ENCODE measurements around the gene SLC23A2.

SLC23A2 gene

GRCh38 chr20:4989570-4989969 lies 11.7 kb downstream of the SLC23A2 start:
- TF ChIP-seq, protein P1, sequence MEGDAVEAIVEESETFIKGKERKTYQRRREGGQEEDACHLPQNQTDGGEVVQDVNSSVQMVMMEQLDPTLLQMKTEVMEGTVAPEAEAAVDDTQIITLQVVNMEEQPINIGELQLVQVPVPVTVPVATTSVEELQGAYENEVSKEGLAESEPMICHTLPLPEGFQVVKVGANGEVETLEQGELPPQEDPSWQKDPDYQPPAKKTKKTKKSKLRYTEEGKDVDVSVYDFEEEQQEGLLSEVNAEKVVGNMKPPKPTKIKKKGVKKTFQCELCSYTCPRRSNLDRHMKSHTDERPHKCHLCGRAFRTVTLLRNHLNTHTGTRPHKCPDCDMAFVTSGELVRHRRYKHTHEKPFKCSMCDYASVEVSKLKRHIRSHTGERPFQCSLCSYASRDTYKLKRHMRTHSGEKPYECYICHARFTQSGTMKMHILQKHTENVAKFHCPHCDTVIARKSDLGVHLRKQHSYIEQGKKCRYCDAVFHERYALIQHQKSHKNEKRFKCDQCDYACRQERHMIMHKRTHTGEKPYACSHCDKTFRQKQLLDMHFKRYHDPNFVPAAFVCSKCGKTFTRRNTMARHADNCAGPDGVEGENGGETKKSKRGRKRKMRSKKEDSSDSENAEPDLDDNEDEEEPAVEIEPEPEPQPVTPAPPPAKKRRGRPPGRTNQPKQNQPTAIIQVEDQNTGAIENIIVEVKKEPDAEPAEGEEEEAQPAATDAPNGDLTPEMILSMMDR (IDR thresholded peaks at IDR 0.05; ENCODE audit: unreplicated experiment in 3 of 3): no peak
- no peak overlapping the region for H3K4me3 Mint-ChIP-seq
- H3K36me3 Mint-ChIP-seq (ENCODE audit: low read depth): no peaks in the 10 kb centered on the region
- H3K27me3 Mint-ChIP-seq (ENCODE audit: low read depth): no peaks in the 10 kb centered on the region
- no peaks in the 10 kb centered on the region for H3K9me3 Mint-ChIP-seq
- no peak overlapping the region for H3K27ac Mint-ChIP-seq
- peaks cover 8% of the 10 kb centered on the region for H3K4me1 Mint-ChIP-seq

DNA sequence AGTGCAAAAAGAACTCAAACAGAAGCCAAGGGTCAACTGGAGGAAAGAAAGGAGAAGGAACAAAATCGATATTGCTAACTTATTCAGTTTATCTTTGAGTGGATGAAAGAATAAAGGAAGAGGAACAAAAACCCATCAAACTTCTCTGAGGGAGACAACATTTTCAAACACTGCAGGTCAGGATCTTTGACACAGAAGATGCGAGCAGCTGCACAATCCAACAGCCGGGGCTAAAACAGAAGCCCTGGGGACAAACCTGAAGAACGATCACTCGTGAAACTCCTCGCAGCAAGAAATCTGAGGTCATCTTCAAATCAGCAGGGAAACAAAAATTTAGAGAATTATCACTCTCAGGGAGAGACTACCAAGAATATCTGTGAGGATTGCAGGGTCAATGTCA lies 14.2 kb downstream of the SLC23A2 start:
- H3K4me3 Mint-ChIP-seq: no peak overlapping the region
- no peaks in the 10 kb centered on the region for H3K27me3 Mint-ChIP-seq (ENCODE audit: low read depth)
- no peaks in the 10 kb centered on the region for H3K9me3 Mint-ChIP-seq
- H3K36me3 Mint-ChIP-seq (ENCODE audit: low read depth): no peaks in the 10 kb centered on the region
- TF ChIP-seq, protein P1 (IDR thresholded peaks at IDR 0.05; ENCODE audit: unreplicated experiment in 3 of 3): no peak
- H3K4me1 Mint-ChIP-seq: peaks cover 8% of the 10 kb centered on the region
- H3K27ac Mint-ChIP-seq: no peak overlapping the region

- Mint-ChIP-seq H3K36me3 (ENCODE audit: low read depth) (no peaks in the 10 kb centered on the region), H3K4me3 (no peak overlapping the region), H3K27me3 (ENCODE audit: low read depth) (no peaks in the 10 kb centered on the region), H3K9me3 (no peaks in the 10 kb centered on the region), H3K27ac (no peak overlapping the region), H3K4me1 (peaks cover 8% of the 10 kb centered on the region)
- TF ChIP-seq, protein P1 (IDR thresholded peaks at IDR 0.05; ENCODE audit: unreplicated experiment in 3 of 3): no peak
These were observed 15.7 kb downstream of the SLC23A2 start for GRCh38 chr20:4985658-4986057.

DNA sequence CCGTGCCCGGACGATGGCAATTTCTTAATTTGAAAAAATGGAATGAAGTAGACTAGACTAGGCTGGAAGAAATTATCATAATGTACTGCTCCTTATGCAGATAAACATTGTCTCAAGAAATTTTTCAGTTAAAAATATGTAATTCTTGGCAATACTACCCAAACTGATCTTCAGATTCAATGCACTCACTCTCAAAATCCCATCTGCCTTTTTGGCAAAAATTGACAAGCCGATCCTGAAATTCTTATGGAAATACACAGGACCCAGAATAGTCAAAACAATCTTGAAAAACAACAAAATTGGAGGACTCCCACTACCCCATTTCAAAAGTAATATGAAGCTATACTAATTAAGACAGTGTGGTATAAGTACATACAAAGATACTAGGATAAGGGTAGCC lies 19.0 kb downstream of the SLC23A2 start:
- H3K27me3 Mint-ChIP-seq (ENCODE audit: low read depth): no peaks in the 10 kb centered on the region
- peaks cover 13% of the 10 kb centered on the region for H3K4me1 Mint-ChIP-seq
- no peaks in the 10 kb centered on the region for H3K9me3 Mint-ChIP-seq
- TF ChIP-seq, protein P1 (IDR thresholded peaks at IDR 0.05; ENCODE audit: unreplicated experiment in 3 of 3): no peak
- H3K27ac Mint-ChIP-seq: no peak overlapping the region
- H3K4me3 Mint-ChIP-seq: no peak overlapping the region
- no peaks in the 10 kb centered on the region for H3K36me3 Mint-ChIP-seq (ENCODE audit: low read depth)

- TF ChIP-seq, protein P1 (IDR thresholded peaks at IDR 0.05; ENCODE audit: unreplicated experiment in 3 of 3): no peak
- peaks cover 9% of the 10 kb centered on the region for H3K4me1 Mint-ChIP-seq
- no peaks in the 10 kb centered on the region for H3K27me3 Mint-ChIP-seq (ENCODE audit: low read depth)
- no peaks in the 10 kb centered on the region for H3K9me3 Mint-ChIP-seq
- H3K36me3 Mint-ChIP-seq (ENCODE audit: low read depth): no peaks in the 10 kb centered on the region
- no peak overlapping the region for H3K27ac Mint-ChIP-seq
- no peak overlapping the region for H3K4me3 Mint-ChIP-seq
These were observed 21.4 kb downstream of the SLC23A2 start for GRCh38 chr20:4979841-4980410.
